Hematopoietic multipotent progenitor cell (in vitro differentiated cells): ENCODE measurements around the gene MIPEP. TPM values are rescaled to one million over a fixed set of nuclear protein-coding genes. Genes with fewer than 3 reads are reported as not detected.

Experiments
- DNase-seq, 3 donors: peaks; one replicate each; pipeline ENCODE4 v3.0.0-alpha.2; 2011 to 2015; ENCODE audit warnings: low read depth in 2 of 3, low spot score in 2 of 3
- total RNA-seq: library from RNA; depleted of rRNA; stranded (reverse); fragments of >200 nt; gene quantifications from one replicate; pipeline ENCODE4 v1.2.3, GENCODE V29; 2012

The MIPEP gene
- total RNA-seq, 1 donor = 7.8 TPM

- DNase-seq = no peak
Measured at GRCh38 chr13:23723471-23723870, 165.7 kb downstream of the MIPEP start.

GRCh38 chr13:23722726-23723453 is 166.3 kb downstream of the MIPEP start:
- no peak for DNase-seq

DNA sequence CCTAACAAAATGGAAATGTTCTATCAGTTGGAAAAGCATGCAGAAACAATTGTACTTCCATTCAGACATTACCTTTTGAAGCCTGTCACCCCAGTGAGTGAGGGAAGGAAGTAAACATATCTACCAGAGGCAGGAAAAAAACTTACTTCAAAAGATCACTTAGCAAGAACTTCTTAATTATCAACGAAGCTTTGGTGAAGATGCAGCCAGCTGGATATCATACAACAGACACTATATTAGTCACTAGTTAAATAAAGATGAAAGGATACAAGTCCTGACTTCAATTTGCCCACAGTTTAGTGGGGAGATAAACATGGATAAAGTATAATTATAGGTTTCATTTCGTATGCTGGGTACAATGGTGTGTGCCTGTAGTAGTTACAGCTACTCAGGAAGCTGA is 170.2 kb downstream of the MIPEP start:
- DNase-seq = no peak

GRCh38 chr13:23716401-23716800 is 172.8 kb downstream of the MIPEP start:
- no peak for DNase-seq

- no peak for DNase-seq
Measured at GRCh38 chr13:23715762-23716235, 173.4 kb downstream of the MIPEP start.

GRCh38 chr13:23715092-23715761 is 174.0 kb downstream of the MIPEP start:
- DNase-seq = no peak

- no peak for DNase-seq
Measured at GRCh38 chr13:23714672-23715071, 174.5 kb downstream of the MIPEP start.

DNA sequence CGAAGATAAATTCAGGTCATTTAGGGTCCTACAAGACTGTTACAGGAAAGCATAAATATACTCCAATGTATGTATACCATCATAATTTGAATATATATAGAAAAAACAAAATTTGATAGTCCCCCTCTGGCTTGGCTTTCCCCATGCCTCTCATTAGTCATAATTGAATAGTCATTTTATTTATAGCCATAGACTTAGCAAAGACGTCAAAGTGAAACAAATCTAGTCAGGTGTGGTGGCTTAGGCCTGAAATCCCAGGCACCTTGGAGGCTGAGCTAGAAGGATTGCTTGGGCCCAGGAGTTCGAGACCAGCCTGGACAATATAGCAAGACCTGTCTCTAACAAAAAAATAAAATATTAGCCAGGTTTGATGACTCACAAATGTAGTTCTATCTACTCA is 177.8 kb downstream of the MIPEP start:
- no peak for DNase-seq

DNA sequence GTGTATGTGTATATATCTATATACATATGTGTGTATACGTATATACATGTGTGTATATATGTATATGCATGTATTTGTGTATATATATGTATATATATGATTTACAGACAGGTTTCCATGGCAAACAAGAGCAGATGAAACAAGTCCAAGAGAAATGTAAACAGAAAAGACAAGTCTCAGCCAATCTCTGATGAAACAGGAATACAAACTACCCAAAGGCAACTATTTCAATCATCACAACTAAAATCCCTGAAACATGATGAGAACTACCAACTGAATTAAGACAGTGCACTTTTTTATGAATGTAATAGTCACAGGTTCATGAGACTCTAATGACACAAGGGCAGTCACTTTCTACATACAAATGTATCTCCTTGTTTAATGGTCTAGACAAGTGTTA is 178.8 kb downstream of the MIPEP start:
- no peak for DNase-seq

DNA sequence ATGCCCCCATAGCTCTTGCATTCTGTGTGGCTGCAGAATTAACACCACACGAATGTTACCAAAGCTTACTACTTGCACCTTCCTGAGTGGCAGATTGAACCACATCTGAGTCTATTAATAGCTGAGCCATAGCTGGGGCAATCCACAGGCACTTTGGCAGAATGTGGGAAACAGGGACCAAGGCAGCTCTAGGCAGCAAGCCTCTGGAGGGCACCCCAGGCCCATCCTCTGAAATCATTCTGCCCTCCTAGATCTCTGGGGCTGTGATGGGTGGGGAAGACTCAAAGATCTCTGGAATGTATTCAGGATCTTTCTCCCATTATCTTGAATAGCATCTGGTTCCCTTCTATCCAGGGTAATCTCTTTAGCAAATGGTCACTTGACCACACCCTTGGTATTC is 179.7 kb downstream of the MIPEP start:
- no peak for DNase-seq

- peak in 1 of 3 donors; percentile 24 for DNase-seq
Measured at GRCh38 chr13:23707674-23708073, 181.5 kb downstream of the MIPEP start.

DNA sequence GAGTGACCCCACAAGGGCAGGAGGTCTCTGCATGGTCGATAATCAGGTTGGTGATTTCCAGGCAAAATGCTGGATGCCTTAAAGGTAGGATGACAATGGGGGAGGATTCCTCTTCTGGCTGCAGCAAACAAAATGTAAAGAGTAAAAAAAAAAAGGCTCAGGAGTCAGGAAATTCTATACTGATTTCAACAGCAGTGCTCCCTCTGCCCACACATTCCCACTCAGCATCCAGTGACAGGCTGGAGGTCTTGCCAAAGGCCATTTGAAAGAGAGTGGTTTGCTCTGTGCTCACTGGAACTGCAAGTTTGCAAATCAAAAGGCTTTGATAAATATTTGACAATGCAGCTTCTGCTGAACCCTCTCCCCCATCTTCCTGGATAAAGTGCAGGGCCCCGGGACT is 183.6 kb downstream of the MIPEP start:
- no peak for DNase-seq

GRCh38 chr13:23703246-23703860 is 185.8 kb downstream of the MIPEP start:
- DNase-seq = no peak

- DNase-seq = no peak
Measured at GRCh38 chr13:23701636-23702035, 187.6 kb downstream of the MIPEP start.

GRCh38 chr13:23701186-23701585 is 188.0 kb downstream of the MIPEP start:
- DNase-seq = no peak

DNA sequence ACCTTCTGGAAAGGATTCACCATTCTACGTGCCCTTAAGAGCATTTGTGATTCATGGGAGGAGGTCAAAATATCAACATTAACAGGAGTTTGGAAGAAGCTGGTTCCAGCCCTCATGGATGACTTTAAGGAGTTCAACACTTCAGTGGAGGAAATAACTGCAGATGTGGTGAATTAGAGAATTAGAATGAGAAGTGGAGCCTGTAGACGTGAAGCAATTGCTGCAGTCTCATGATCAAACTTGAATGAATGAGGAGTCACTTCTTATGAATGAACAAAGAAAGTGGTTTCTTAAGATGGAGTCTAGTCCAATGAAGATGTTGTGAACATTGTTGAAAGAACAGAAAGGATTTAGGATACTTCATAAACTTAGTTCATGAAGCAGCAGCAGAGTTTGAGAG is 189.9 kb downstream of the MIPEP start:
- DNase-seq = no peak

GRCh38 chr13:23697772-23698313 is 191.4 kb downstream of the MIPEP start:
- DNase-seq = no peak

DNA sequence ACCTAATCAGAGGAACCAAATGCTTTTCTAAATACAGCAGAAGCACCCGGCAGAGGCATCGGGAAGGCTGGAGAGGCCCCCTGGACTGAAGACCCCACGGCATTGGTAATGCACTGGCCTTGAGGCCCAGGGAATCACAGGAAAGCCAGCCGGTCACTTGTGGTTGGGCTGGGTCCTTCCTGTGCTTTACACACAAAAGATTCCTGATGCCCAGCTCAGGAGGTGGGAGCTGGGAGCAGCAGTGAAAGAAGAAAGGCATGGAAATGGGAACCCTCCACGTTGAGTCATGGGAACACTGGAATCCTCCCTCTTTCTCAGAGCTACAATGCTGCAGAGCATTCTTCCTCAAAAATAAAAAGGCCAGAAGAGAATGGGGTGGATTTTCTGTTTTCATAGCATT is 192.6 kb downstream of the MIPEP start:
- DNase-seq = no peak

GRCh38 chr13:23695711-23696464 is 193.3 kb downstream of the MIPEP start:
- peak; percentile 21 to 73 (median 63) for DNase-seq

GRCh38 chr13:23695196-23695595 is 194.0 kb downstream of the MIPEP start:
- DNase-seq = no peak

DNA sequence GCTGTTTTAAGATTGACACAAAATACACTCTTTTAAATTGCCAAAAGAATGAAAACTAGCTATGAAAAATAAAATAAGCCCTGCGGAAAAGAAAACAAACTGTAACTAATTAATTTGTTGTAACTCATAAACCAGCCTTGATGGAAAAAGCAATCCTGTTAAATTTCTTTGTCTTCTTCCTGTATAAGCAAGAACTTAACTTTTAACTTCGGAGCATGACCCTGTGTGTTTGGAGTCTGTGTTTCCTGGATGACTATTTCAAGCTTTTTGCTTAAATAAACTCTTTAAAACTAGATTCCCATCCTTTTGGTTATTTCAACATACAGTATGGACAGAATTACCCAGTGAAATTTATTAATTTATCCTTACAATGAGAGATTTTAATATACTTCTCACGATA is 196.4 kb downstream of the MIPEP start:
- no peak for DNase-seq
